Osteocyte (in vitro differentiated cells): ENCODE data around the gene IL11RA. TPM values are rescaled to one million over a fixed set of nuclear protein-coding genes. Genes with fewer than 3 reads are reported as not detected.

Experiments
- DNase-seq: peaks from one replicate; pipeline ENCODE4 v3.0.0; 2021; ENCODE audit warnings: mixed read lengths; ENCODE audit not compliant: unreplicated experiment; ENCODE audit errors: extremely low spot score
- H3K27ac Mint-ChIP-seq: one replicate; pipeline ENCODE4 v1.8.0; 2021; ENCODE audit warnings: mild to moderate bottlenecking, mixed read lengths; ENCODE audit not compliant: unreplicated experiment
- H3K27me3 Mint-ChIP-seq: one replicate; pipeline ENCODE4 v1.8.0; 2021; ENCODE audit warnings: mixed read lengths; ENCODE audit not compliant: unreplicated experiment
- H3K36me3 Mint-ChIP-seq: one replicate; pipeline ENCODE4 v1.8.0; 2021; ENCODE audit warnings: mixed read lengths; ENCODE audit not compliant: unreplicated experiment
- H3K4me1 Mint-ChIP-seq: one replicate; pipeline ENCODE4 v1.8.0; 2021; ENCODE audit warnings: mixed read lengths; ENCODE audit not compliant: unreplicated experiment
- H3K4me3 Mint-ChIP-seq: one replicate; pipeline ENCODE4 v1.8.0; 2021; ENCODE audit warnings: mild to moderate bottlenecking, moderate library complexity, mixed read lengths; ENCODE audit not compliant: unreplicated experiment
- H3K9me3 Mint-ChIP-seq: one replicate; pipeline ENCODE4 v1.8.0; 2021; ENCODE audit warnings: mixed read lengths; ENCODE audit not compliant: unreplicated experiment
- CTCF ChIP-seq: fragments of 200-600 bp; sonication (generic); IDR thresholded peaks from 2 replicates; pipeline ENCODE4 v1.5.0; 2021; ENCODE audit warnings: antibody characterized with exemption, mild to moderate bottlenecking, moderate library complexity
- total RNA-seq: library from RNA; stranded (reverse); gene quantifications from 2 replicates; pipeline ENCODE4 v1.2.1, GENCODE V29; 2021

Gene IL11RA
- total RNA-seq, 1 donor from 2014 or later: 36.7 TPM

- H3K4me3 Mint-ChIP-seq: no peak overlapping the region
- no peak overlapping the region for H3K27ac Mint-ChIP-seq
- peaks cover 4% of the 10 kb centered on the region for H3K36me3 Mint-ChIP-seq
- no peak for DNase-seq
- H3K4me1 Mint-ChIP-seq: peaks cover 2% of the 10 kb centered on the region
- no peak for TF ChIP-seq CTCF
- H3K9me3 Mint-ChIP-seq: no peaks in the 10 kb centered on the region
- no peaks in the 10 kb centered on the region for H3K27me3 Mint-ChIP-seq
Observed at GRCh38 chr9:34669809-34670562, 18.0 kb downstream of the IL11RA start.

- TF ChIP-seq CTCF: no peak
- Mint-ChIP-seq H3K9me3 (no peaks in the 10 kb centered on the region), H3K36me3 (peaks cover 4% of the 10 kb centered on the region), H3K27me3 (no peaks in the 10 kb centered on the region), H3K27ac (no peak overlapping the region), H3K4me3 (no peak overlapping the region), H3K4me1 (no peaks in the 10 kb centered on the region)
- no peak for DNase-seq
Observed at GRCh38 chr9:34671307-34671706, 19.3 kb downstream of the IL11RA start.

GRCh38 chr9:34674440-34674839, 22.5 kb downstream of the IL11RA start:
- TF ChIP-seq CTCF: no peak
- Mint-ChIP-seq H3K4me3 (no peak overlapping the region), H3K36me3 (no peaks in the 10 kb centered on the region), H3K27ac (no peak overlapping the region), H3K27me3 (no peaks in the 10 kb centered on the region), H3K9me3 (no peaks in the 10 kb centered on the region), H3K4me1 (no peaks in the 10 kb centered on the region)
- DNase-seq: no peak

- TF ChIP-seq CTCF: peak; percentile 66
- no peaks in the 10 kb centered on the region for H3K9me3 Mint-ChIP-seq
- no peak for DNase-seq
- no peaks in the 10 kb centered on the region for H3K4me1 Mint-ChIP-seq
- H3K4me3 Mint-ChIP-seq: no peak overlapping the region
- no peak overlapping the region for H3K27ac Mint-ChIP-seq
- H3K36me3 Mint-ChIP-seq: no peaks in the 10 kb centered on the region
- no peaks in the 10 kb centered on the region for H3K27me3 Mint-ChIP-seq
Observed at GRCh38 chr9:34675048-34675714, 23.2 kb downstream of the IL11RA start.

- DNase-seq: no peak
- Mint-ChIP-seq H3K36me3 (no peaks in the 10 kb centered on the region), H3K27me3 (no peaks in the 10 kb centered on the region), H3K4me3 (no peak overlapping the region), H3K27ac (no peak overlapping the region), H3K9me3 (no peaks in the 10 kb centered on the region), H3K4me1 (no peaks in the 10 kb centered on the region)
- TF ChIP-seq CTCF: no peak
Observed at GRCh38 chr9:34675869-34676268, 23.9 kb downstream of the IL11RA start.
